GM12878 (cell line): ENCODE results near the gene DHX57. TPM values are rescaled to one million over a fixed set of nuclear protein-coding genes. Genes with fewer than 3 reads are reported as not detected.

Source experiments
- ATAC-seq: fragments of 200-7000 bp; cut with Tn5 transposase; 3 replicates; pipeline ENCODE4 v1.9.1; 2020; ENCODE audit warnings: mild to moderate bottlenecking, moderate library complexity
- BruUV-seq: library from RNA; stranded (reverse); fragments of 400-500 nt; replicated peaks from 2 replicates; lab custom pipeline; 2021; lab: Mats Ljungman, UMichigan
- CTCF ChIA-PET: fragments of 300-600 bp; sonication (Branson Sonifier 250); formaldehyde crosslinking; extraction: SDS; loops from one replicate; lab custom pipeline; 2021; ENCODE audit warnings: inconsistent platforms; lab: Yijun Ruan, JAX
- POLR2A ChIA-PET: fragments of 350-600 bp; formaldehyde crosslinking; extraction: SDS; loops from one replicate; lab custom pipeline; 2021; ENCODE audit warnings: inconsistent platforms; lab: Charles Lee
- RAD21 ChIA-PET: fragments of 300-600 bp; sonication (Branson Sonifier 250); formaldehyde crosslinking; loops from one replicate; lab custom pipeline; 2023; ENCODE audit warnings: antibody characterized with exemption; ENCODE audit not compliant: unreplicated experiment; lab: Charles Lee
- SMC1A ChIA-PET: fragments of 300-600 bp; sonication (Branson Sonifier 250); formaldehyde crosslinking; loops from one replicate; lab custom pipeline; 2023; ENCODE audit not compliant: unreplicated experiment, uncharacterized antibody; lab: Charles Lee
- DNase-seq: peaks from one replicate; pipeline ENCODE4 v3.0.0-alpha.2; 2011; ENCODE audit warnings: low read depth, low spot score
- FAIRE-seq: peaks from 3 replicates; lab custom pipeline; 2011; peaks lifted over from hg19 to GRCh38; lab: Jason Lieb, UNC
- H2AFZ ChIP-seq: 2 replicates; pipeline ENCODE4 v1.6.0; 2011; ENCODE audit warnings: low read depth, low read length, control low read depth; ENCODE audit not compliant: control insufficient read depth
- H3K27ac ChIP-seq: 2 replicates; pipeline ENCODE4 v1.5.1; 2011; ENCODE audit warnings: control low read depth; ENCODE audit not compliant: control insufficient read depth, insufficient read depth
- H3K27me3 ChIP-seq, 2 experiments: replicated peaks in 1 of 2; 2 replicates each; pipeline versions ENCODE4 v1.6.0 to v1.6.1; 2011; ENCODE audit warnings: low read length in 1 of 2; ENCODE audit not compliant: control insufficient read depth in 2 of 2, insufficient read depth in 2 of 2
- H3K36me3 ChIP-seq, 2 experiments: 2 replicates each; pipeline ENCODE4 v1.5.1; 2011; ENCODE audit warnings: low read length in 1 of 2; ENCODE audit not compliant: control insufficient read depth in 2 of 2, insufficient read depth in 2 of 2
- H3K4me1 ChIP-seq: 2 replicates; pipeline ENCODE4 v1.6.1; 2011; ENCODE audit warnings: mild to moderate bottlenecking, low read length, moderate library complexity, mixed read lengths; ENCODE audit not compliant: control insufficient read depth, insufficient read depth
- H3K4me2 ChIP-seq: 2 replicates; pipeline ENCODE4 v1.6.0; 2011; ENCODE audit warnings: control low read depth; ENCODE audit not compliant: control insufficient read depth, insufficient read depth
- H3K4me3 ChIP-seq: fragments of 200-600 bp; sonication (generic); 2 replicates; pipeline ENCODE4 v1.5.1; 2016
- H3K79me2 ChIP-seq: 2 replicates; pipeline ENCODE4 v1.6.0; 2011; ENCODE audit warnings: low read length; ENCODE audit not compliant: control insufficient read depth, insufficient read depth
- H3K9ac ChIP-seq: 2 replicates; pipeline ENCODE4 v1.8.0; 2011; ENCODE audit warnings: low read length, control low read depth, mixed read lengths; ENCODE audit not compliant: control insufficient read depth, insufficient read depth
- H3K9me3 ChIP-seq: replicated peaks from 3 replicates; pipeline ENCODE4 v1.5.1; 2011; ENCODE audit warnings: mild to moderate bottlenecking, low read length; ENCODE audit not compliant: control insufficient read depth, insufficient read depth
- H4K20me1 ChIP-seq: 2 replicates; pipeline ENCODE4 v1.6.0; 2011; ENCODE audit not compliant: control insufficient read depth, insufficient read depth
- CHD4 ChIP-seq: fragments of 200-600 bp; sonication (generic); IDR thresholded peaks from 2 replicates; pipeline ENCODE4 v1.6.1; 2016; ENCODE audit warnings: mild to moderate bottlenecking
- EZH2 ChIP-seq: IDR thresholded peaks from 2 replicates; pipeline ENCODE4 v1.6.1; 2012; ENCODE audit warnings: low read depth, mild to moderate bottlenecking, control low read depth, inconsistent platforms, low read length, borderline replicate concordance; ENCODE audit not compliant: control insufficient read depth
- GATAD2B ChIP-seq: fragments of 450-650 bp; conservative IDR thresholded peaks from 2 replicates; pipeline ENCODE4 v1.6.1; 2017; ENCODE audit warnings: low read depth, mild to moderate bottlenecking, moderate library complexity
- JUND ChIP-seq: IDR thresholded peaks from 2 replicates; pipeline ENCODE4 v1.6.1; 2012; ENCODE audit warnings: low read depth, mild to moderate bottlenecking, low read length, improper control_type of control experiment, moderate library complexity
- MLLT1 ChIP-seq: fragments of 450-650 bp; IDR thresholded peaks from 2 replicates; pipeline ENCODE4 v1.6.1; 2016; ENCODE audit warnings: mild to moderate bottlenecking
- MXI1 ChIP-seq: fragments of 150-350 bp; IDR thresholded peaks from 2 replicates; pipeline ENCODE4 v1.6.1; 2011; ENCODE audit warnings: low read depth, mild to moderate bottlenecking, inconsistent platforms, low read length, improper control_type of control experiment
- POLR2AphosphoS5 ChIP-seq: IDR thresholded peaks from 2 replicates; pipeline ENCODE4 v1.6.1; 2011; ENCODE audit warnings: mild to moderate bottlenecking, low read length, inconsistent platforms
- SREBF1 ChIP-seq: IDR thresholded peaks from 2 replicates; pipeline ENCODE4 v1.6.1; 2012; ENCODE audit warnings: mild to moderate bottlenecking, low read length
- TCF12 ChIP-seq: IDR thresholded peaks from 2 replicates; pipeline ENCODE4 v1.6.1; 2011; ENCODE audit warnings: low read depth, mild to moderate bottlenecking, low read length
- ZNF622 ChIP-seq: fragments of 450-650 bp; IDR thresholded peaks from 2 replicates; pipeline ENCODE4 v1.6.1; 2017; ENCODE audit warnings: mild to moderate bottlenecking, inconsistent platforms
- WGBS: methylation state at CpG from one replicate; pipeline ENCODE4 v1.1.6; 2016; ENCODE audit warnings: low lambda C conversion rate; ENCODE audit not compliant: insufficient replicate concordance, insufficient coverage; ENCODE audit errors: missing lambda C conversion rate; 5-methylcytosine and 5-hydroxymethylcytosine counted together
- in situ Hi-C: fragments of 300-500 bp; cut with MboI; formaldehyde crosslinking; loops from 9 replicates; pipeline ENCODE4 v1.14.3; 2018; ENCODE audit warnings: mixed read lengths
- intact Hi-C: fragments of 100-400 bp; cut with micrococcal nuclease; formaldehyde crosslinking; loops from one replicate; pipeline ENCODE4 v1.14.2; 2022; ENCODE audit not compliant: unreplicated experiment
- polyA plus RNA-seq, 11 experiments: library from polyadenylated mRNA; depleted of rRNA in 4 of 11; unstranded in 6 of 11; stranded (reverse) in 5 of 11; fragments of >200 nt; fragmentation: Nextera tagmentation in 4 of 11; fragmentation: Illumina TruSeq in 1 of 11; extraction: Ambion mirVana in 4 of 11; extraction: Trizol in 1 of 11; gene quantifications; 1 replicate in 1 of 11; 2 replicates in 10 of 11; pipeline versions ENCODE4 v1.2.1 to v1.2.3, GENCODE V29; 2011 to 2016; ENCODE audit warnings: inconsistent platforms in 2 of 11, missing spikeins in 2 of 11, low read depth in 1 of 11
- total RNA-seq, 4 experiments: library from RNA; depleted of rRNA in 3 of 4; stranded (reverse); fragments of >200 nt in 3 of 4; fragmentation: Illumina TruSeq in 1 of 4; extraction: Trizol in 1 of 4; gene quantifications; 2 replicates each; pipeline versions ENCODE4 v1.2.1 to v1.2.3, GENCODE V29; 2013 to 2021

Gene DHX57
- total and polyA plus RNA-seq, 10 of the 15 experiments (the other 5 are each of a cell fraction or from before 2014, with no cell fraction given) = 6.5 to 18.0 (median 15.8) TPM

DNA sequence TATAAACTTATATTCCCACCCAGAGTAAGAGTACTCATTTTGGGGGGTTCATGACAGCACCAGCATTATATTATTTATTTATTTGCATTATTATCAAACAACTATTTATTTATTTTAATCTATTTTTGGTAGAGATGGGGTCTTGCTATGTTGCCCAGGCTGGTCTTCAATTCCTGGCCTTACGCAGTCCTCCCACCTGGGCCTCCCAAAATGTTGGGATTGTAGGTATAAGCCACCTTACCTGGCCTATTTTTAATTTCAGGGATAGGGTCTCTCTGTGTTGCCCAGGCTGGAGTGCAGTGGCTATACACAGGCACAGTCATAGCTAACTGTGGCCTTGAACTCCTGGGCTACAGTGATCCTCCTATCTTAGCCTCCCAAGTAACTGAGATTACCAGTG, 67.1 kb downstream of the DHX57 start:
- WGBS = 96% methylated on average over 1 of the region's 1 CpG
- POLR2A ChIA-PET = no interaction called here
- Histone ChIP-seq H3K9ac (no peak overlapping the region), H3K4me2 (no peak overlapping the region), H4K20me1 (no peaks in the 10 kb centered on the region), H3K27me3 (no peaks in the 10 kb centered on the region), H3K9me3 (no peaks in the 10 kb centered on the region), H3K4me3 (no peak overlapping the region), H2AFZ (no peak overlapping the region), H3K4me1 (no peaks in the 10 kb centered on the region), H3K27ac (no peak overlapping the region), H3K79me2 (no peaks in the 10 kb centered on the region), H3K36me3 (no peaks in the 10 kb centered on the region; a peak in 3 of 4 replicates)
- SMC1A ChIA-PET = no interaction called here
- no peak for ATAC-seq
- no TSS peak for BruUV-seq
- in situ Hi-C loops (no loop called here), intact Hi-C loops (no loop called here)
- DNase-seq = no peak
- CTCF ChIA-PET = no interaction called here
- TF ChIP-seq EZH2 (no peak), MXI1 (no peak)
- RAD21 ChIA-PET = no interaction called here
- FAIRE-seq = no peak

GRCh38 chr2:38806733-38807059, 69.0 kb downstream of the DHX57 start:
- in situ Hi-C loops (no loop called here), intact Hi-C loops (no loop called here)
- no peaks in the 10 kb centered on the region for H3K4me1 ChIP-seq
- ChIA-PET POLR2A (interaction anchor here (1.0 kb wide), 1 partner anchor 55 kb away, joined by 3 read pairs; the partner anchor contains the start of gene SRSF7), SMC1A (no interaction called here), RAD21 (no interaction called here), CTCF (interaction anchor here (1.0 to 1.3 kb wide), 2 partner anchors 83 to 225 kb away, joined by 3 read pairs; no protein-coding TSS in a partner anchor)
- H3K4me2 ChIP-seq = no peak overlapping the region
- no peak for DNase-seq
- no peak for FAIRE-seq
- H3K4me3 ChIP-seq = no peak overlapping the region
- no TSS peak for BruUV-seq
- no peak for ATAC-seq
- no peak overlapping the region for H2AFZ ChIP-seq
- H3K9me3 ChIP-seq = no peaks in the 10 kb centered on the region
- H3K36me3 ChIP-seq = no peaks in the 10 kb centered on the region; a peak in 2 of 4 replicates
- H3K9ac ChIP-seq = no peak overlapping the region
- no peaks in the 10 kb centered on the region for H3K79me2 ChIP-seq
- no peak overlapping the region for H3K27ac ChIP-seq
- TF ChIP-seq GATAD2B (no peak), POLR2AphosphoS5 (no peak), MLLT1 (no peak), CHD4 (no peak), ZNF622 (no peak), TCF12 (no peak), JUND (no peak), SREBF1 (no peak)
- no peaks in the 10 kb centered on the region for H3K27me3 ChIP-seq
- H4K20me1 ChIP-seq = no peaks in the 10 kb centered on the region
